Lung (tissue), 12 donors: Measurements from ENCODE around the gene OR5H1. TPM values are rescaled to one million over a fixed set of nuclear protein-coding genes. Genes with fewer than 3 reads are reported as not detected.

Experiments used
- ATAC-seq: fragments of 200-7000 bp; cut with Tn5 transposase; one replicate; pipeline ENCODE4 v1.9.1; 2020; ENCODE audit warnings: moderate number of reproducible peaks; ENCODE audit not compliant: insufficient read depth, low FRiP score
- DNase-seq, 3 donors: peaks; one replicate each; pipeline ENCODE4 v3.0.0-alpha.2; 2013 to 2017
- H3K27ac ChIP-seq, 2 donors: one replicate each; pipeline ENCODE4 v1.5.1; 2013; ENCODE audit warnings: mild to moderate bottlenecking in 2 of 2, moderate library complexity in 2 of 2, control low read depth in 1 of 2, inconsistent platforms in 1 of 2, low read depth in 1 of 2, low read length in 1 of 2
- H3K27me3 ChIP-seq, 3 donors: one replicate each; pipeline ENCODE4 v1.5.1; 2013; ENCODE audit warnings: low read length in 2 of 3; ENCODE audit not compliant: control insufficient read depth in 3 of 3, insufficient read depth in 3 of 3
- H3K36me3 ChIP-seq, 4 donors: one replicate each; pipeline ENCODE4 v1.5.1; 2013; ENCODE audit warnings: low read length in 4 of 4, mild to moderate bottlenecking in 1 of 4, moderate library complexity in 1 of 4; ENCODE audit not compliant: control insufficient read depth in 4 of 4, insufficient read depth in 4 of 4
- H3K4me1 ChIP-seq, 5 donors: one replicate each; pipeline ENCODE4 v1.5.1; 2013; ENCODE audit warnings: low read length in 5 of 5, mild to moderate bottlenecking in 2 of 5, moderate library complexity in 1 of 5; ENCODE audit not compliant: control insufficient read depth in 5 of 5, insufficient read depth in 5 of 5
- H3K4me3 ChIP-seq: one replicate; pipeline ENCODE4 v1.5.1; 2013; ENCODE audit warnings: mild to moderate bottlenecking, control low read depth, moderate library complexity
- H3K9ac ChIP-seq, 2 donors: one replicate each; pipeline ENCODE4 v1.5.1; 2013; ENCODE audit warnings: low read length in 2 of 2, control low read depth in 1 of 2; ENCODE audit not compliant: insufficient read depth in 1 of 2
- H3K9me3 ChIP-seq, 4 donors: one replicate each; pipeline ENCODE4 v1.5.1; 2013; ENCODE audit warnings: low read length in 3 of 4, mild to moderate bottlenecking in 1 of 4, moderate library complexity in 1 of 4; ENCODE audit not compliant: control insufficient read depth in 4 of 4, insufficient read depth in 3 of 4
- WGBS, 2 donors: extraction: QIAGEN DNeasy Blood & Tissue Kit; methylation state at CpG; one replicate each; pipeline ENCODE4 v1.1.7; 2013; 5-methylcytosine and 5-hydroxymethylcytosine counted together
- polyA plus RNA-seq, 2 donors: library from polyadenylated mRNA; stranded (reverse); fragments of 200-250 nt; gene quantifications; one replicate each; pipeline ENCODE4 v1.2.1, GENCODE V29; 2013
- total RNA-seq, 2 donors: library from RNA; depleted of rRNA in 1 of 2; stranded (reverse); fragments of >200 nt in 1 of 2; gene quantifications; one replicate each; pipeline ENCODE4 v1.2.1, GENCODE V29; 2014 to 2021
- TF ChIP-seq, protein P1 (sequence below): IDR thresholded peaks from 2 replicates; pipeline ENCODE4 v1.5.1; 2012; ENCODE audit warnings: mild to moderate bottlenecking; ENCODE audit errors: control extremely low read depth, extremely low read depth
- donor health status: control.
- donor health status: control.
- donor health status: Bipolar disorder and iron deficiency.
- donor health status: healthy.
- donor health status: DM: yes; HTN: yes; CAD: no.

The OR5H1 gene
- total and polyA plus RNA-seq, 4 donors: not detected

DNA sequence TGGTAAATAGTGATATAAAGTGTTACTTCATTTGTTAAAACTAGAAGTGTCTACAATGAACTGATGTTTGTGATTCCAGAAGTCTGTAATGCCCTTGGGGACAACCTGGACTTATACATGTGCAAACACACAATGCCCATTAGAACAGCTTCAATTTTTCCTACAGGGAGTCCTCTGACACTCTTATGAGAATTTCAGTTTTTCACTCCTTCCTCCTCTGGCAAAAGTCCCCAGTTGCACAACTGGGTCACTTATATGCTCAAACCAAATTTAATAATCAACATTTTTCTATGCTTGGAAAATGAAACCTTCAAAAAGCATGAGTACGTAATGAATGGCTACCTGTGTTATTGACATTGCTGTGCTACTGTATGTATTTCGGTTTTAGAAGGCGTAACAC, 35.9 kb downstream of the OR5H1 start, which contains the start of gene OR5H15:
OR5H15 (plus strand) TSS at position 301 of the 400 bp plus-strand sequence. CDS start 2,004 bp downstream, outside the sequence.
- ATAC-seq: no peak
- 91 to 92% methylated on average over 3 of the region's 3 CpGs for WGBS, 2 donors
- H3K4me1 ChIP-seq: no peaks in the 10 kb centered on the region
- no peaks in the 10 kb centered on the region for H3K36me3 ChIP-seq
- no peak within 1 kb of the TSS for H3K9ac ChIP-seq
- H3K27ac ChIP-seq: no peak within 1 kb of the TSS
- no peaks in the 10 kb centered on the region for H3K9me3 ChIP-seq
- TF ChIP-seq, protein P1, sequence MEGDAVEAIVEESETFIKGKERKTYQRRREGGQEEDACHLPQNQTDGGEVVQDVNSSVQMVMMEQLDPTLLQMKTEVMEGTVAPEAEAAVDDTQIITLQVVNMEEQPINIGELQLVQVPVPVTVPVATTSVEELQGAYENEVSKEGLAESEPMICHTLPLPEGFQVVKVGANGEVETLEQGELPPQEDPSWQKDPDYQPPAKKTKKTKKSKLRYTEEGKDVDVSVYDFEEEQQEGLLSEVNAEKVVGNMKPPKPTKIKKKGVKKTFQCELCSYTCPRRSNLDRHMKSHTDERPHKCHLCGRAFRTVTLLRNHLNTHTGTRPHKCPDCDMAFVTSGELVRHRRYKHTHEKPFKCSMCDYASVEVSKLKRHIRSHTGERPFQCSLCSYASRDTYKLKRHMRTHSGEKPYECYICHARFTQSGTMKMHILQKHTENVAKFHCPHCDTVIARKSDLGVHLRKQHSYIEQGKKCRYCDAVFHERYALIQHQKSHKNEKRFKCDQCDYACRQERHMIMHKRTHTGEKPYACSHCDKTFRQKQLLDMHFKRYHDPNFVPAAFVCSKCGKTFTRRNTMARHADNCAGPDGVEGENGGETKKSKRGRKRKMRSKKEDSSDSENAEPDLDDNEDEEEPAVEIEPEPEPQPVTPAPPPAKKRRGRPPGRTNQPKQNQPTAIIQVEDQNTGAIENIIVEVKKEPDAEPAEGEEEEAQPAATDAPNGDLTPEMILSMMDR: no peak
- no peak within 1 kb of the TSS for H3K4me3 ChIP-seq
- DNase-seq: no peak
- no peaks in the 10 kb centered on the region for H3K27me3 ChIP-seq

DNA sequence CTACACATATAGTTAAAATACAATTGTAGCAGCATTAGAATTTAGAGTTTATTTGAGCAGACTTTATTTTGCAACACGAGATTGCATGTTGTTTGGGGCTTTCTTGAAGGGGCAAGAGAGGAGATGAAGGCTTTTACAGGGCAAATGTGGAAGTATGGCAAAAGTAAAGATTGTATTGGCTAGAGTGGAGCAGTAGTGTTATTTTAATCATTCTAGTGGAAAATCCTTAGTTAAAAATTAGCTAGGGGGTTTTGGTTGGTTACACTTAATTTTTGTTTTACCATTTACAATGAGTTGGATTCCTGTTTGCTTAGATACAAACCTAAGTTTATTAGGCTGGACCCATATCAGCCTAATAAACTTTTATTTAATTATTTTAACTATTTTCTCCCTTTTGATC, 40.5 kb downstream of the OR5H1 start:
- WGBS, 2 donors: 51 to 53% methylated on average over 1 of the region's 1 CpG
- Histone ChIP-seq H3K4me1 (no peaks in the 10 kb centered on the region), H3K9me3 (peaks cover 0 to 2% (median 0%) of the 10 kb centered on the region in 4 donors), H3K9ac (no peak overlapping the region), H3K27me3 (no peaks in the 10 kb centered on the region), H3K36me3 (no peaks in the 10 kb centered on the region), H3K27ac (no peak overlapping the region), H3K4me3 (no peak overlapping the region)
- ATAC-seq (no peak), DNase-seq (no peak)
- TF ChIP-seq, protein P1: no peak

DNA sequence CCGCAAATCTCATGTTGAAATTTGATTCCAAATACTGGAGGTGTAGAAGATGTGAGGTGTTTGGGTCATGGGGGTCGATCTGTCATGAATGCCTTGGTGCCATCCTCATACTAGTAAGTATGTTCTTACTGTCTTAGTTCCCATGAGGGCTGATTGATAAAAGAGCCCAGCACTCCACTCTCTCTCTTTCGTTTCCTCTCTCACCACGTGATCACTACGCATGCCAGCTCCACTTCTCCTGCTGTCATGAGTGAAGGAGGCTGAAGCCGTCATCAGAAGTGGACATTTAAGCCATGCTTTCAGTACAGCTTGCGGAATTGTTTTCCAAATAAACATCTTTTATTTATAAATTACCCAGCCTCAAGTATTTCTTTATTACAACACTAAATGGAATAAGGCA, 42.1 kb downstream of the OR5H1 start:
- H3K9me3 ChIP-seq: peaks cover 0 to 2% (median 0%) of the 10 kb centered on the region in 4 donors
- H3K27ac ChIP-seq: no peak overlapping the region
- no peaks in the 10 kb centered on the region for H3K36me3 ChIP-seq
- TF ChIP-seq, protein P1: no peak
- no peaks in the 10 kb centered on the region for H3K27me3 ChIP-seq
- H3K4me3 ChIP-seq: no peak overlapping the region
- no peak for DNase-seq
- ATAC-seq: no peak
- WGBS, 2 donors: 81 to 87% methylated on average over 7 of the region's 7 CpGs
- H3K9ac ChIP-seq: no peak overlapping the region
- H3K4me1 ChIP-seq: no peaks in the 10 kb centered on the region

DNA sequence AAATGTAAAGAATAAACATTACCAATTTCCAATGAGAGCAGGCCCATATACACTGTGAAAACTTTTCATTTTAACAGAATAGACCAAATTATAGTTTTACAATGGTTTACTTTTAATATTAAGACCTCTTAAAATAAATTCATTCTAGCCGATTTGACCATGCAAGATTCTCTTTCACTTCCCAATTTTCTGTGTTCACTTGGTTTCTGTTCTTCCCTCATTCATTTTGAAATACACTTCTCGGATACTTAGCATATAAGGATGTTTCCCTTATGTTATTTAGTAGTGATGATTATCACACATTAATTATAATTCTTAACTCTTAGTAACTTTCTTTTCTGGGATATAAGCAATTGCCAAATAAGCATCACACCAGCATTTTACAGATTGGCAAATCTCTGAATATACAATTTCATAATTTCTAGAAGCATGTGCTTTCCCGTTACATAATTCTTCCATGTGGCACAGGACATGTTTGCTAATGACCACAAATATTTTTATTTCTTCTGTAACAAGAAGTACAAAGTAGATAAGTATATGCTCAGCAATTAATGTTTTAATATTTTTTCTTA, 49.9 kb downstream of the OR5H1 start:
- Histone ChIP-seq H3K27ac (no peak overlapping the region), H3K4me1 (no peaks in the 10 kb centered on the region), H3K9me3 (no peaks in the 10 kb centered on the region), H3K4me3 (no peak overlapping the region), H3K9ac (no peak overlapping the region), H3K36me3 (no peaks in the 10 kb centered on the region), H3K27me3 (no peaks in the 10 kb centered on the region)
- DNase-seq (no peak), ATAC-seq (no peak)
- TF ChIP-seq, protein P1: no peak
- whole genome bisulfite sequencing, 2 donors: 46 to 65% methylated on average over 3 of the region's 3 CpGs
